ENCODE results near the gene SPEG.

The SPEG gene

GRCh38 chr2:219536967-219537366, 102.3 kb downstream of the SPEG start:
- DNase-seq (ENCODE audit: low read depth), result no peak
- TF ChIP-seq CTCF (conservative IDR thresholded peaks at IDR 0.05; ENCODE audit: control insufficient read depth, insufficient read depth, low read depth, low read length), result no peak
- no peak overlapping the region for H3K4me3 ChIP-seq (ENCODE audit: control insufficient read depth, low read depth, low read length)

DNA sequence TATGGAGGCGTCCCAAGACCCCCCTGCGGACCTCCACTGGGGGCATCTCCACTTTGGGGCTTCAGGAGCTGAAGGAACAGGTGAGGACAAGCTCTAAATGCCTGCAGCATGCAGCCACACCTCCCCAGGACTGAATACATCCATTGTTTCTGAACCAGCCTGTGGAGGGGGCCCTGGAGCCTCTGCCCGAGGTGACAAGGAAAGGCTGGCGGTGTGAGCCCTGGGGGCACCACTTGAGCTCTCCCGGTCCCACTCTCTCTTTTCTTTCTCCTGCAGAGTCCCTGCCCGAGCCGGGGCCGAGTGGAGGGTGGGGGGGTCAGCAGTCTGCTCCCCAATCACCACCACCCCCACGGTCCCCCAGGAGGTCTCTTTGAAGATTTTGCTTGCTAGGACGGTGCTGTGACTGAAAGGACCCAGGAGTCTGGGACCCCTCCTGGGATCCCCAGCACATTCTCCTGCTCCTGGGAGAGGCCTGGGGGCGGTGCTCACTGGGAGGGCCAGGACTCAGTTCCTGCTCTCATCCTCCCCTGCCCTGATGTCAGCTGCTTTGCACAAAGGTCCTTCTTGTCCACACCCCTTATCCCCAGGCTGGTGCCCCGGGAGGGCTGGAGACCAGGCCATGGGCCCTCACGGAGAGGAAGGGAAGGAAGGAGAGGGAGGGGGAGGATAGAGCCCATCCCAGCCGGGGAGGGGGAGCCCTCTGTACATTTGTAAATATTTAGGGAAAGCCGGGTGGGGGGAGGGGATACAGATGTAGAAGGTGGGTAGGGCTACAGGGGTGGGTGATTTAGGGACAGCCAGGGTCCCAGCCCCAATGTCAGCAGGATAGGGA, 103.2 kb downstream of the SPEG start:
- DNase-seq (ENCODE audit: low read depth), result no peak
- H3K4me3 ChIP-seq (ENCODE audit: control insufficient read depth, low read depth, low read length), result no peak overlapping the region
- TF ChIP-seq CTCF (conservative IDR thresholded peaks at IDR 0.05; ENCODE audit: control insufficient read depth, insufficient read depth, low read depth, low read length), result no peak

DNA sequence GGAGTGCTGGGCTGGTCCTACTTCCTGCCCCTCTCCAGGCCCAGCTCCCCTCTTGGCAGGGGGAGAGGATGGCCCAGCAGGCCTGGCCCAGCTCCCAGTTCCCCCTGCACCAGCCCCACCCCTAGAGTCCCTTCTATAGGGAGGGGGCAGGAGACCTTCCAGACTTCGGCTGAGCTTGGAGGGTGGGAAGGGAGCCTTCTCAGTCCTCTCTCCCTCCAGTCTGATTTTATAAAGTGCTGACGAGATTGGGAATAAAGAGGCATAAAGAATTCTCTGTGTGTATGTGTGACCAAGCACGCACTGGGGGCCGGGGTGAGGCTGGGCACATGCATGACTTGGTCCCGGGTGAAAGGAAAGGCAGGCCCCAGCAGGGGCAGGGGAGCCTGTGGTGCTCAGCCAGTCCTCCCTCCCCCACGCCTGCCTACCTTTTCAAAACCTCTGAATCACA, 103.9 kb downstream of the SPEG start:
- H3K4me3 ChIP-seq (ENCODE audit: control insufficient read depth, low read depth, low read length), result no peak overlapping the region
- no peak for DNase-seq (ENCODE audit: low read depth)
- no peak for TF ChIP-seq CTCF (conservative IDR thresholded peaks at IDR 0.05; ENCODE audit: control insufficient read depth, insufficient read depth, low read depth, low read length)

DNA sequence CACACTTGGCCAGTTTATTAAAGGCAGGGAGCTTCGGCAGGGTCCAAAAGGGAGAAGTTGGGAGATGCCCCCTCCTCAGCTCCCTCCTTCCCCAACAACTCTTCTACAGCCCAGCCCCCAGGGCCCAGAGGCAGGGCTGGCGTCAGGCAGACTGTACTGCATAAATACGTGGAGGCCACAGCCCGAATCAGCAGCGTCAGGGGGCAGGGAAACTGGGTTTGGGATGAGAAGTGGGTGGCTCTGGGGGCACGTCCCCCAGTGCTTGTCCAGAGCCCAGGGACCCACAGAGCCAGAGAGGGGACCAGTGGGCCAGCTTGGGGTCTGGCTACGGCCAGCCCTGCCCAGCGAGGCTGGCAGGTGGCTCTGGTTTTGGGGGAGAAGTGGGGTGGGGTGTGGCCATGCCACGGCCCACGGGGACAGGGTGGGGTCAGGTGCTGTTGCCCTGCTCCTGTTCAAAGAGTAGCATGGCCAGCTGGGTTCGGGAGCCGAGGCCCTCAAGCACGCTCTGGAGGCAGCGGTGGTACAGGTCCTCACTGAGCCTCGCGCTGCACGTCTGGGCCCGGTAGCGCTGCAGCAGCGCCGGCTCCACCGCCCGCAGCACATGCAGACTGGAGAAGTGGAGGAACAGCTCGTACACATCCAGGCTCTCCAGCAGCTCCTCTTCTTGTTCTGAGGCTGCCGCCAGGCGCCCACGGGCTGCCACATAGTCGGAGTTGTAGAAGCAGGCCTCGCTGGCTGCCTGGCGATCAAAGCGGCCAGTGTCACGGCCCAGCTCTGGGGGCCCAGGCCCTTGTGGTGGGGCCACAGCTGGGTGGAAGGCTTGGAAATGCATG, 104.5 kb downstream of the SPEG start:
- DNase-seq (ENCODE audit: low read depth), result no peak
- no peak overlapping the region for H3K4me3 ChIP-seq (ENCODE audit: control insufficient read depth, low read depth, low read length)
- no peak for TF ChIP-seq CTCF (conservative IDR thresholded peaks at IDR 0.05; ENCODE audit: control insufficient read depth, insufficient read depth, low read depth, low read length)

DNA sequence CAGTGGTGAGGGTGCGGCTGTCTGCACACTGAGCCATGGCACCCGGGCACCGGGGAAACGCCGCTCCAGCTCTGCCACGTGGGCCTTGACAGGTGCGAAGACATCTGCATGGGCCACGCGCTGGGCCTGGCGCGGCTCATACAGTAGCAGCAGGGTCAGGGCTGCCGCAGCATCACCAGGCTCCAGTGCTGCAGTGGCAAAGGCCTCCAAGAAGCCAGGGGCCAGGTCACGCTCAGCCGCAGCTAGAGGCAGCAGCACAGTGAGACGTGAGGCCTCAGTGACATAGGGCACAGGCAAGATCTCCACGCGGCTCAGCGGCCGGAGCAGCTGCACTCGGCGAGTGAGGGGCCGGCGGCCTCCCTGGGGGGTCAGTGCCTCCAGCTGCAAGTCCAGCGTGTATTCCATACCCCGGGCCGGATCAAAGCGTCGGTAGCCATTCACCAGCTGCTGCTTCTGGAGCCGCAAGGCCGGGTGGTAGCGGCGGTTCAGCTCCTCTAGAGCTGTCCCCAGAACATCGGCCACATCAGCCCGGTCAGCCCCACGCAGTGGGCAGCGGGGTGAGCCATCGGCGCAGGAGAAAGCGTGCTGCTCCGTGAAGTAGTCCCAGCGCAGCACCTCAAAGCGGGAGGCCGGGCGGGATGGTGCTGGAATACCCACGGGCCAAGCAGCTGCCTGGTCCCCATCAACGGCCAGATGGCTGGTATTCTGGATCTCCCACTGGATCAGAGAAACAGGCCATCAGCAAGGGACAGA, 105.5 kb downstream of the SPEG start:
- no peak for TF ChIP-seq CTCF (conservative IDR thresholded peaks at IDR 0.05; ENCODE audit: control insufficient read depth, insufficient read depth, low read depth, low read length)
- H3K4me3 ChIP-seq (ENCODE audit: control insufficient read depth, low read depth, low read length), result no peak overlapping the region
- DNase-seq (ENCODE audit: low read depth), result no peak

GRCh38 chr2:219540784-219541504, 106.3 kb downstream of the SPEG start:
- no peak for TF ChIP-seq CTCF (conservative IDR thresholded peaks at IDR 0.05; ENCODE audit: control insufficient read depth, insufficient read depth, low read depth, low read length)
- no peak overlapping the region for H3K4me3 ChIP-seq (ENCODE audit: control insufficient read depth, low read depth, low read length)

More at GRCh38 chr2:219540784-219541504, 106.3 kb downstream of the SPEG start:
- no peak for DNase-seq (ENCODE audit: low read depth)

Measured in fibroblast of mammary gland (primary cell).